Dendritic cell treated with granulocyte-macrophage colony-stimulating factor and Interleukin-4, amounts not matched to agents 40 ng/mL and 50 ng/mL, for 4 days (primary cell): ENCODE data around the gene DEPDC5.

Source experiments
- H3K27ac Mint-ChIP-seq: one replicate; pipeline ENCODE4 v1.8.0; 2022; ENCODE audit warnings: mild to moderate bottlenecking, mixed read lengths
- H3K27me3 Mint-ChIP-seq: one replicate; pipeline ENCODE4 v1.8.0; 2022; ENCODE audit warnings: mild to moderate bottlenecking, mixed read lengths
- H3K36me3 Mint-ChIP-seq: one replicate; pipeline ENCODE4 v1.8.0; 2022; ENCODE audit warnings: low read depth, mixed read lengths
- H3K4me1 Mint-ChIP-seq: one replicate; pipeline ENCODE4 v1.8.0; 2022; ENCODE audit warnings: low read depth, mixed read lengths
- H3K4me3 Mint-ChIP-seq: one replicate; pipeline ENCODE4 v1.8.0; 2022; ENCODE audit warnings: mild to moderate bottlenecking, moderate library complexity, mixed read lengths
- H3K9me3 Mint-ChIP-seq: one replicate; pipeline ENCODE4 v1.8.0; 2022; ENCODE audit warnings: mixed read lengths
- intact Hi-C: fragments of 100-400 bp; cut with micrococcal nuclease; formaldehyde crosslinking; loops from one replicate; pipeline ENCODE4 v1.15.0; 2022

Gene DEPDC5

DNA sequence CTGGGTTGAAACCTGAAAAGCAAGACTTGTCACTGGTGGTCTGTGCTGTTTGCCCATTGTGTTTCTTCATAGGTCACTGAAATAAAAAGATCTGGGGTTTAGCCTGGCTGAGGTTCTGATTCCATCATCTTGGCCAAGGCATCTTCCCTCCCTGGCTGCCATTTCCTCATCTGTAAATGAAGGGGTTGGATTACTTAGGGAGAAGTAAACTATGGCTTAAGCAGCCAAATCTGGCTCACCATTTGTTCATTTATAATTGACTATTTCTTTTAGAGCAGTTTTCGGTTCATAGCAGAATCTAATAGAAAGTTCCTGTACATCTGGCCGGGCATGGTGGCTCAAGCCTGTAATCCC is 138.2 kb downstream of the DEPDC5 start:
- Mint-ChIP-seq H3K4me1 (no peaks in the 10 kb centered on the region), H3K4me3 (no peak overlapping the region), H3K27ac (no peak overlapping the region), H3K27me3 (no peaks in the 10 kb centered on the region), H3K36me3 (peaks cover 84% of the 10 kb centered on the region), H3K9me3 (no peaks in the 10 kb centered on the region)
- intact Hi-C loops, result no loop called here

DNA sequence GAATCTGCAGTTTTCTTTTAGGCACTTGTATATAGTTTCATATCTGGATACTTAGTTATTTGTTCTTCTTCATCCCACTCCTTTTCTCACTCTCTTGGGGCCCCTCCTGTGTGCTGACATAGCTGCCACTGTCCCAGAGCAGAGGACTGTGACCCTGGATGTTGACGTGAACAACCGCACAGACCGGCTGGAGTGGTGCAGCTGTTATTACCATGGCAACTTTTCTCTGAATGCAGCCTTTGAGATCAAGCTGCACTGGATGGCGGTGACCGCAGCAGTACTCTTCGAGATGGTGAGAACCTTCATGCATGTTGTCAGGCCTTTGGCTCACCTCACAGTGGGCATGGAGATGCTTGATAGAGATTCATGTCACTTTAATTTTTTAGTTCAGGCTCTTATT is 139.6 kb downstream of the DEPDC5 start:
- Mint-ChIP-seq H3K36me3 (peaks cover 84% of the 10 kb centered on the region), H3K27me3 (no peaks in the 10 kb centered on the region)

DNA sequence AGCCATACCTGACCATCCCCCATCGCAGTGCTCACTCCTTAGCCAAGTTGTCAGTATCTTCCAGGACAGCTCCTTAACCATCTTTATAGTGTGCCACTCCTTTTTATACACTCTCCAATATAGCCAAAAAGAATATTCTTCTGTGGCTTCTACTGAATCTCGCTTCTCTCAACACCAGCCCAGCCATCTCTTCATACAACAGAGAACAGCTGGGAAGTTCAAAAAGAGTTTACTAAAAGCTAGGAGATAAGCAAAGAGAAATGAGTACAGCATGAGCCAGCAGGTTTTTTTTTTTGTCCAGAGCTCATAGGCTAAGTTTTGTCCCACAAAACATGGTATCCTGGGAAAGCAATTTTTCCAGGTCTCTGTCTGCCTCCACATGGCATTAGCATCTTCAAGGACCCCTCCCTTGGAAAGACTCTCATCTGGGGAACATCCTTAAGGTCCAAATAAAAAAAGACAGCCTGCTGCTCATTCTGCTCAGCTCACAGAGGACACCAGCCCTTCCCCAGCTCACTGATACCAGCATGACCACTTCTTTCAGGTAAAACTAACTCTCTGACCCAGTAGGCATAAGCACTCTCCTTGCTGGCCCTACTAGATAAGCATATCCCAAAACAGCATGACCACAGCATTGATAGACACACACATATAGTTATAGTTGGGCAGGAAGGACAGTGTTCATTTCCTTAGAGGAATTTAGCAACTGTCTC is 141.7 kb downstream of the DEPDC5 start:
- intact Hi-C loops, result no loop called here
- Mint-ChIP-seq H3K27me3 (no peaks in the 10 kb centered on the region), H3K36me3 (peaks cover 86% of the 10 kb centered on the region), H3K4me3 (no peak overlapping the region), H3K27ac (no peak overlapping the region), H3K4me1 (no peaks in the 10 kb centered on the region), H3K9me3 (no peaks in the 10 kb centered on the region)

More for the DNA sequence above, 139.6 kb downstream of the DEPDC5 start:
- Mint-ChIP-seq H3K27ac (no peak overlapping the region), H3K4me1 (no peaks in the 10 kb centered on the region), H3K9me3 (no peaks in the 10 kb centered on the region), H3K4me3 (no peak overlapping the region)
- intact Hi-C loops, result no loop called here

DNA sequence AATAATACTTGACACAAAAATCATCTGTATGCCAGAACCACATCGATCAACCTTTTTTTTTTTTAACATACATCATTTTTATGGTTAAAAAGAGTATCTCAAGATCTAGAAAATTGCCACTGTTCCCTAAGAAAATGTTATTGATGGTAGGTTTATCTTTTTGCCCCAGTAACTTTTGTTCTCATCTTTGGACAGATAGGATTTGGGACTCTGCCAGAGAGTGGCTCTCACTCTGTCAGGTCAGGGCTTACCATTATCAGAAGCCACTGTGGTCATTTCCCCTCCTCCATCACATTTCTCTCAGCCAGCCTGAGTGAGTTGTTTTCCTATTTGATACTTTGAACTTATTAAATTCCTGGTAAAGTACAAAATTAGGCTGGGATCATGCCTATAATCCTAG is 142.7 kb downstream of the DEPDC5 start:
- no peaks in the 10 kb centered on the region for H3K9me3 Mint-ChIP-seq
- H3K27ac Mint-ChIP-seq, result no peak overlapping the region
- intact Hi-C loops, result no loop called here
- peaks cover 4% of the 10 kb centered on the region for H3K4me1 Mint-ChIP-seq
- H3K36me3 Mint-ChIP-seq, result peaks cover 78% of the 10 kb centered on the region
- H3K27me3 Mint-ChIP-seq, result no peaks in the 10 kb centered on the region
- no peak overlapping the region for H3K4me3 Mint-ChIP-seq

DNA sequence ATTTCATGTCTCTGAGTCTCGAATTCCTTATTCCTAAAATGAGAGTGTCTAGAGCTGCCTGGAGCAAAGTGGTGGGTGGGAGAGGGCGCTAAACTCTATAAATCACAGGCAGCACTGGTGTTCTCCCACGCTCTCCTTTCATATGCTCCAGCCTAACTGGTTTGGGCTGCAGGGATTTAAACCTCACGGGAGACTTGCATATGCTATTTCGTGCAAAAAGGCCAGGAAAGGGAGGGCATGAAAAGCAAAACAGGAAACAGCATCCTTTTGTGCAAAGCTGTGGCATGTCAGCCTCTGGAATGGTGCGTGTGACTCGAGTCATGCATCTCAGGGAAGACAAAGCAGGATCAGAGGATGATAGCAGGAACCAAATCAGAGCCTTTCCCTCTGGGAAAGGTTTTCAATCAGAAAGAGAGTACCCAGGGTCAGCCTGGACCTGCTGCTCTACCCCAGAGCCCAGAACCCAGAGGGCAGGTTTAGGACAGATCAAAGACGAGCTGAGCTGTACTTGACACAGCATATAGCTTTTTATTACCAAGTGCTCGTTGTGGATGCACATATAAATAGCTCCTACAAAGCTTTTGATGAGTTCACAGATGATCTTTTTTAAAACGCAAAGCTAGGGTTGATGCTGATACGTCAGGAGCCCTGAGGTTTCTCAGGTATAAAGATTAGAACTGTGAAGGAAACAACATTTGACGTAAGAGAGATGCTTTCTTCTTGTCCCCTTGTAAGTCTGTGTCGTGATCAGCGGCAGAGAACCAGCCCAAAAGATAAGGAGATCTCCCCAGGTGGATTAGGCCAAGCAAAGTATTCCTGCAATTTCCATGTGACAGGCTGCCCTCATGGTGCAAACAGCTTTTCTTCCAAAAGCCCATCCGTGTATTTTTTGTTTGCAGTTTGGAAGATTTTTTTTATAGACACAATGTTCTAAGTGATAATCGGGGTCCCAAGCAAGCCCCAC is 144.3 kb downstream of the DEPDC5 start:
- H3K27ac Mint-ChIP-seq, result no peak overlapping the region
- peaks cover 5% of the 10 kb centered on the region for H3K4me1 Mint-ChIP-seq
- intact Hi-C loops, result no loop called here
- no peak overlapping the region for H3K4me3 Mint-ChIP-seq
- peaks cover 79% of the 10 kb centered on the region for H3K36me3 Mint-ChIP-seq
- H3K9me3 Mint-ChIP-seq, result no peaks in the 10 kb centered on the region
- H3K27me3 Mint-ChIP-seq, result no peaks in the 10 kb centered on the region

DNA sequence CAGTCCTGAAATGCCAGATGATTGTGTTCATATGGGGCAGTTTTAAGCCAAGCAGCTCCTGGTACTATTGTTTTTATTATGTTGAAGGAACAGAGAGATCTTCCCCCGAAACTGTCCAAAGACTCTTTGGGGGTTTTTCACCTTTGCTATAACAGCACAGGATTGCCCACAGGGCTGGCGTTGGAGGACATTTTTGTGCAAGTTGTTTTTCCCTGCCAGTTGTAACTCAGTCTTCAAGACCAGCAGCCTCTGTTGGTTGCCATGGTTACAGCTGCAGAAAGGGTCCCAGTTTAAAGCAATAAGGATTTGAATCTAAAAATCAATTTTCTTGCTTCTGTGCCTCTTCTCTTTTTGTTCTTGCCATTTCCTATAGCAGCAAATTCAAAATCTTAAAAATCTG is 145.1 kb downstream of the DEPDC5 start:
- H3K4me1 Mint-ChIP-seq, result peaks cover 10% of the 10 kb centered on the region

DNA sequence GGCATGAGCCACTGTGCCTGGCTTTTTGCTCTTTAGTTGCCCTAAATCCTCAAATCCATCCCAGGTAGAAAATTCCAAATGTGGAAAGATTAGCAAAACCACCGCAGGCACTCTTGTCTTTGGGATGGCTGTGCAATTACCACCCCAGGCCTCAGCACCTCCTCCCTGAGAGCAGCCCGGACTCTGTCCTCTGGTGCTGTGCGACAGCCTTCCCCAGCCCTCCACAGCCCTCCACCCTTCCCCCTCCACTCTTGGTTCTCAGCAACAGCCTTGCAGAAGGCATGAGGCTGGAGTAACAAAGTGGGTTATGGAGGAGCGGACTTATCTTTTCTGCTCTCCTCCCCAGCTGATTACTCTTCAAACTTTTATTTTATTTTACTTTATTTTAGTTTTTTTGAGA is 145.8 kb downstream of the DEPDC5 start:
- intact Hi-C loops, result loop anchor here (5.0 kb wide), 1 partner anchor 48 kb away; no protein-coding TSS in a partner anchor
- peaks cover 18% of the 10 kb centered on the region for H3K4me1 Mint-ChIP-seq
- H3K4me3 Mint-ChIP-seq, result no peak overlapping the region
- H3K27ac Mint-ChIP-seq, result no peak overlapping the region
- H3K27me3 Mint-ChIP-seq, result no peaks in the 10 kb centered on the region
- no peaks in the 10 kb centered on the region for H3K9me3 Mint-ChIP-seq
- peaks cover 78% of the 10 kb centered on the region for H3K36me3 Mint-ChIP-seq

More for the DNA sequence above, 145.1 kb downstream of the DEPDC5 start:
- H3K36me3 Mint-ChIP-seq, result peaks cover 79% of the 10 kb centered on the region
- H3K27me3 Mint-ChIP-seq, result no peaks in the 10 kb centered on the region
- H3K27ac Mint-ChIP-seq, result no peak overlapping the region
- intact Hi-C loops, result no loop called here
- no peaks in the 10 kb centered on the region for H3K9me3 Mint-ChIP-seq
- no peak overlapping the region for H3K4me3 Mint-ChIP-seq

DNA sequence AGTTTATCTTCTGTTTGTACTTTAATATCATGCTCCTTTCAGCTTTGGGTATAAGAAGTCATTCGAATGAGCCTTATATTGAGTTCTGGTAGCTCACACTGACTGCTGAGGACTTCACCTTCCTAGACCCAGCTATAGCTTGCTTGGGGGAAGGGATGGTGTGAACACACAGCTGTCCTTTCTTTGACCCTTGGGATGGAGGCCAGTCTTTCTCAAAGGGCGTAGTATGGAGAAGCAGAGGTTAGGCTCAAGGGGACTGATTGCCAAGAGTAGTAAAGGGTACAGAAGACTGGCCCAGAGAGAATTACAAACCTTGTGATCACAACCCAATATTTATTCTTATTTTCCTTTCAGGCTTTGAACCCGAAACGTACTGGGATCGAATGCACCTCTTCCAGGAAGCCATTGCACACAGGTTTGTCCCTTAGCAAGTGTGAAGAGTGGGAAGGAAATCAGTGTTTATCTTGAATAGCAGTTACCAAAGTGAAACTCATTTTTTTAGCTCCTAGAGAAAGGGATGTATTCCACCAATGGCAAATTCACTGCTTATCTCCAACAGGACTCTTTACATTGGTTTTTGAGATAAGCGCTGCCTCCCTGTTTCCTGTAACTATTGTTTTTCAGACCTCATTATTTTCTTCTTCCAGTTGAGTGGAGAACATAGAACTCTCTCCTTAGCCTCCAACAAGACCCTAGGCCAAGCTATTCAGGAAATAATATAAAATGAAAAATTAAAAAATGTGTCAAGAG is 147.7 kb downstream of the DEPDC5 start:
- Mint-ChIP-seq H3K9me3 (no peaks in the 10 kb centered on the region), H3K36me3 (peaks cover 74% of the 10 kb centered on the region), H3K27ac (no peak overlapping the region), H3K27me3 (no peaks in the 10 kb centered on the region), H3K4me1 (peaks cover 21% of the 10 kb centered on the region), H3K4me3 (no peak overlapping the region)
- intact Hi-C loops, result loop anchor here (5.0 kb wide), 1 partner anchor 46 kb away; no protein-coding TSS in a partner anchor

DNA sequence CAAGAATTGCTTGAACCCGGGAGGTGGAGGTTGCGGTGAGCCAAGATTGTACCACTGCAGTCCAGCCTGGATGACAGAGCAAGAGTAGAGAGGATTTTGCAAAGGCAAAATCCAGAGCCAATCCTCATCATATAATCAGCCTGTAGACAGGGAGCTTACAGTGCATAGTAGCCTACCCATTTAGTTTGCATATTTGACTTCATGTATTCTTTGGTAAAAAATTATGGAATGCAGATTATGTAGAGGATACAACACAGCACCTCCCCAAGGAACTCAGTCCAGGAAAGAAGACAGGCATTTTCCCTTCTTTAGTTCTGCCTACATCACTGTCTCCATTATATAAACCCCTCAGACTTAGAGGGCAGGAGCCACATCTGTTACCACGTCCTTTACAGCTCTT is 150.8 kb downstream of the DEPDC5 start:
- Mint-ChIP-seq H3K36me3 (peaks cover 73% of the 10 kb centered on the region), H3K27me3 (no peaks in the 10 kb centered on the region), H3K4me1 (peaks cover 21% of the 10 kb centered on the region), H3K9me3 (no peaks in the 10 kb centered on the region), H3K4me3 (no peak overlapping the region), H3K27ac (no peak overlapping the region)
- intact Hi-C loops, result loop anchor here (5.0 kb wide), 1 partner anchor 43 kb away; no protein-coding TSS in a partner anchor

DNA sequence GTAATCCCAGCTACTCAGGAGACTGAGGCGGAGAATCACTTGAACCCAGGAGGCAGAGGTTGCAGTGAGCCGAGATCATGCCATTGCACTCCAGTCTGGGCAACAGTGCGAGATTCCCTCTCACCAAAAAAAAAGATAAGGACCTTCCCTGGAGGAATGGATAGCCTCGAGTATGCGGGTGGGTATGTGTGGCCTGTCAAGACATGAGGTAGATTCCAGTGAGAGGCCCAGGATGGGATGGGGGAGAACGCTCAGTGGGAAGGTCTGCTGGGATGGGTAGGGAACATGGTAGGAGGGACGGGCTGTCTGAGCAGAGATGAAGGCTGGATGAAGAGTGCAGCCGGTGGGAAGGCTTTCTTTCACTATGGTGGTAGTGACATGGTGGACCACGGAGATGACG is 151.5 kb downstream of the DEPDC5 start:
- intact Hi-C loops, result no loop called here
- peaks cover 21% of the 10 kb centered on the region for H3K4me1 Mint-ChIP-seq
- no peak overlapping the region for H3K4me3 Mint-ChIP-seq
- H3K27me3 Mint-ChIP-seq, result no peaks in the 10 kb centered on the region
- peaks cover 75% of the 10 kb centered on the region for H3K36me3 Mint-ChIP-seq
- no peak overlapping the region for H3K27ac Mint-ChIP-seq
- no peaks in the 10 kb centered on the region for H3K9me3 Mint-ChIP-seq

DNA sequence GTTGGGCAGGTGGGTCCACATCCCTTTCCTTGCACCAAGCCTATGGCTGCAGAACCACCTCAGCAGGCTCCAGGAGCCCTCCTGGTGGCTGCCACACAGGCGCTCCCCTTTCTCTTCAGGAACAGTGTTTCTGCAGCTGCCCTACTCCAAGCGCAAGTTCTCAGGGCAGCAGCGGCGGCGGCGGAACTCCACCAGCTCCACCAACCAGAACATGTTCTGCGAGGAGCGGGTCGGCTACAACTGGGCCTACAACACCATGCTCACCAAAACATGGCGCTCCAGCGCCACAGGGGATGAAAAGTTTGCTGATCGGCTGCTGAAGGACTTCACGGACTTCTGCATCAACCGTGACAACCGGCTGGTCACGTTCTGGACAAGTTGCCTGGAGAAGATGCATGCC is 152.3 kb downstream of the DEPDC5 start:
- Mint-ChIP-seq H3K27me3 (no peaks in the 10 kb centered on the region), H3K36me3 (peaks cover 82% of the 10 kb centered on the region), H3K9me3 (no peaks in the 10 kb centered on the region), H3K4me1 (peaks cover 21% of the 10 kb centered on the region), H3K27ac (no peak overlapping the region), H3K4me3 (no peak overlapping the region)
- intact Hi-C loops, result no loop called here

DNA sequence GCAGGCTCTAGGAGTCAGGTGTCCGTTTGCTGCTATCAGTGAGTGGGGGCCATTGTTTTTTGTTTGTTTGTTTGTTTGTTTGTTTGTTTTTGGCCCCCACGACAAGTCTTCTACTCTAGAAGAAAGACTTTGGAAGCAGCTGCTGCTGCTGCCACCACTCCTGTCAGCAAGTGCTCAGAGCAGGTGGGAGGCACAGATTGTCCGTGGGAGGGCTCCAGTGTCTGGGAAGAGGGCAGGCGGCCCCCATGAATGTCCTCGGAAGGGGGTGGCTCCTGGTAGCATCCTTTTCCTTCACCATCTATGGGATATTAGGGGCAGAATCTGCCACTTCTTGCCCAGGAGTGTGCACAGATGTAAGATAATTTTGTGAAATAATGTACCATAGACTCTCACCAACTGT is 152.8 kb downstream of the DEPDC5 start:
- Mint-ChIP-seq H3K36me3 (peaks cover 87% of the 10 kb centered on the region), H3K9me3 (no peaks in the 10 kb centered on the region), H3K27ac (no peak overlapping the region), H3K4me1 (peaks cover 16% of the 10 kb centered on the region), H3K4me3 (no peak overlapping the region), H3K27me3 (no peaks in the 10 kb centered on the region)
- intact Hi-C loops, result no loop called here

DNA sequence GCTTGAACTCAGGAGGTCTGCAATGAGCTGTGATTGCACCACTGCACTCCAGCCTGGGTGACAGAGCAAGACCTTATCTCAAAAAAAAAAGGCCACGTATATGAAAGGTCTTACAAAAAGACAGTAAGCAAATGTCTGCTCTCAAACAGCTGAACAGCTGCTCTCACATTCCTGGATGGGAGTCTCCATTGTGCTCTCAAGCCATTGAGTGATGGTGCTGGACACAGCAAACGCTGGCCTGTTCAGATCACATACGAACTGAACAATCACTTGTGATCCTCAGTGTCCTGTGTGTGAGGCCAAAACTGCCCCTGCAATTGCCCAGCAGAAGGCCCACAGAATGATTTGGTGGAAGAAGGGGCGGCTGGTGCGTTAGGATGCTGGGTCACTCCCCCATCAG is 156.2 kb downstream of the DEPDC5 start:
- intact Hi-C loops, result no loop called here
- H3K4me3 Mint-ChIP-seq, result no peak overlapping the region
- H3K27me3 Mint-ChIP-seq, result no peaks in the 10 kb centered on the region
- H3K36me3 Mint-ChIP-seq, result peaks cover 66% of the 10 kb centered on the region
- H3K4me1 Mint-ChIP-seq, result peaks cover under 1% of the 10 kb centered on the region
- H3K9me3 Mint-ChIP-seq, result no peaks in the 10 kb centered on the region
- no peak overlapping the region for H3K27ac Mint-ChIP-seq
